GM18870 (cell line): Measurements from ENCODE around the gene ANKS1B.
A peak's percentile ranks its signal among the peaks of the same experiment; 100 is the strongest.

ENCODE experiments used
- ATAC-seq: cut with Tn5 transposase; IDR thresholded peaks from one replicate; pipeline ENCODE4 v1.9.1; 2021; ENCODE audit warnings: moderate library complexity; ENCODE audit not compliant: unreplicated experiment

The ANKS1B gene

GRCh38 chr12:98719515-98720504, 1264.9 kb downstream of the ANKS1B start:
- no peak for ATAC-seq

DNA sequence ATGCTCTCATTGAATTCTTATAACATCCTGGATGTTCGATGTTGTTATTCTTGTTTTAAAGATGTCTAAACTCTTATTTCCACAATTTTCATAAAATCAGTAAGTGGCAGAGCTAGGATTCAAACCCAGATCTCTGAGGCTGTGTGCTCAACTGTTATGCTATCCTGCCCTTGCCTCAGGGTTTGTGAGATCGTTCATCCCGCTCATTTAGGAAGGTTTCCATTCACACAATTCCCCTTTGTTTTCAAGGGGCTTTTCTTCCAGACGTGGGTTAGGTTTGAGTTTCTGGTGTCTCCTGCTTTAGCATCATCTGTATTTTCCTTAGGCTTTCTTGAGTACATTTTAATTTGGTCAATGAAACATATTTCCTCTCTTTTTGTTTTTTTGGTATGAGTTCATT, 1270.3 kb downstream of the ANKS1B start:
- ATAC-seq: no peak

- no peak for ATAC-seq
Measured at GRCh38 chr12:98709022-98709421, 1275.7 kb downstream of the ANKS1B start.

GRCh38 chr12:98701166-98701565, 1283.6 kb downstream of the ANKS1B start:
- ATAC-seq: no peak

- no peak for ATAC-seq
Measured at GRCh38 chr12:98699586-98699985, 1285.2 kb downstream of the ANKS1B start.

GRCh38 chr12:98698603-98699463, 1285.9 kb downstream of the ANKS1B start:
- ATAC-seq: peak; percentile 87

DNA sequence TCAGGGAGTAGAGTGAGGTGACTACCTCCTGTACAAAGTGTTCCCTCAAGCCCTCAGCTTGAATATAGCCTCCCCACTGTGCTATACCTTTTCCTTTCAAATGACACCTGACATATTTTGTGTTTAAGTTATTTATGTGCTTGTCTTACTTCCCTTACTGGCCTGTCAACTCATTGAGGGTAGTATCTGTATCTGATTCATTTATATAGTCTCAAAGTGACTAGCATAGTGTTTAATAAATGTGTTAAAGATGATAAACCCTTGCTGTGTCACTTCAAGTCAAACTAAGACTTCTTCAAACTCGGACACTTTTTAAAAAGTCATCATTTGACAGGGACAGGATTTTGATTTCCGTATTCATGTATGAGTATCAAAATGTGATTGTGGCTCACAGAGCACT, 1287.5 kb downstream of the ANKS1B start:
- ATAC-seq: no peak

DNA sequence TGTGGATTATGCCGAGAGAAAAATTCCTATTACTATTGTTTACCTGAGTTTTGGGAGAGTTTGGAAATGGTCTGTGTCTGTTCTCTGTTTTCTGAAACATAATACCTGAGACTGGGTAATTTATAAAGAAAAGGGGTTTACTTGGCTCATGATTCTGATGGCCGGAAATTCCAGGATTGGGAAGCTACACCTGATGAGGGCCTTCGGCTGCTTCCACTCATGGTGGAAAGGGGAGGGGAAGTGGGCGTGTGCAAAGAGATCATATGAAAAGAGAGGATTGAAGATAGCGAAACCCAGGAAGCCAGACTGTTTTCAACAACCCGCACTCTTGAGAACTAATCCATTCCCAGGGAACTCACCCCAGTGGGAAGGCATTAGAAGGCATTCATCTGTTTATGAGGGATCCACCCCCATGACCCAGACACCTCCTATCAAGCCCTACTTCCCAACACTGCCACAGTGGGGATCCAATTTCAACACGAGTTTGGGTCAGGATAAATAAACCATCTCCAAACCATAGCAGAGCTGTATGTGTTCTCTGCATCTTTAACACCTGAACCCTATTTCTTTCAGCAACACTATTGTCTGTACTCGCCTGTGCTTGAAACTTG, 1288.6 kb downstream of the ANKS1B start:
- no peak for ATAC-seq

- no peak for ATAC-seq
Measured at GRCh38 chr12:98691351-98691750, 1293.4 kb downstream of the ANKS1B start.

DNA sequence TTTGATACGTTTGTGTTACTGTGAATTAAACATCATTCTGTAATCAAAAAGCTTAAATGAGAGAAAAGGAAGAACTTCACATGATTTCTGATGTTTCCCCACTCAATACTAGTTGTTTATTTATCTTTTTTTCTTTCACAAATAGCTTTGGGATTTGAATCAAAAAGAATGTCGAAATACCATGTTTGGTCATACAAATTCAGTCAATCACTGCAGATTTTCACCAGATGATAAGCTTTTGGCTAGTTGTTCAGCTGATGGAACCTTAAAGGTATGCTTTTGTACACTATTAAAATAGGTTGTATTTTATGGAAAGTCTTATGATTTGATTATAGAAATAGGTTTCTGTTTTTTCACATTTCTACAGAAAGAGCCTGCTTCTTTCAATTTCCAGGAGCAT, 1298.1 kb downstream of the ANKS1B start:
- no peak for ATAC-seq
